Panc1 (cell line): ENCODE results near the gene TUBA3C.

Experiments
- POLR2AphosphoS5 ChIP-seq: IDR thresholded peaks from 2 replicates; pipeline ENCODE4 v1.6.1; 2012; ENCODE audit warnings: mild to moderate bottlenecking, low read depth, low read length, moderate library complexity
- TF ChIP-seq, protein P1 (sequence below): fragments of 450-650 bp; IDR thresholded peaks from 2 replicates; pipeline ENCODE4 v1.5.1; 2017; ENCODE audit warnings: mild to moderate bottlenecking

GRCh38 chr13:19159761-19160420 lies 21.7 kb downstream of the TUBA3C start:
- TF ChIP-seq, protein P1, sequence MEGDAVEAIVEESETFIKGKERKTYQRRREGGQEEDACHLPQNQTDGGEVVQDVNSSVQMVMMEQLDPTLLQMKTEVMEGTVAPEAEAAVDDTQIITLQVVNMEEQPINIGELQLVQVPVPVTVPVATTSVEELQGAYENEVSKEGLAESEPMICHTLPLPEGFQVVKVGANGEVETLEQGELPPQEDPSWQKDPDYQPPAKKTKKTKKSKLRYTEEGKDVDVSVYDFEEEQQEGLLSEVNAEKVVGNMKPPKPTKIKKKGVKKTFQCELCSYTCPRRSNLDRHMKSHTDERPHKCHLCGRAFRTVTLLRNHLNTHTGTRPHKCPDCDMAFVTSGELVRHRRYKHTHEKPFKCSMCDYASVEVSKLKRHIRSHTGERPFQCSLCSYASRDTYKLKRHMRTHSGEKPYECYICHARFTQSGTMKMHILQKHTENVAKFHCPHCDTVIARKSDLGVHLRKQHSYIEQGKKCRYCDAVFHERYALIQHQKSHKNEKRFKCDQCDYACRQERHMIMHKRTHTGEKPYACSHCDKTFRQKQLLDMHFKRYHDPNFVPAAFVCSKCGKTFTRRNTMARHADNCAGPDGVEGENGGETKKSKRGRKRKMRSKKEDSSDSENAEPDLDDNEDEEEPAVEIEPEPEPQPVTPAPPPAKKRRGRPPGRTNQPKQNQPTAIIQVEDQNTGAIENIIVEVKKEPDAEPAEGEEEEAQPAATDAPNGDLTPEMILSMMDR = no peak
- TF ChIP-seq POLR2AphosphoS5 = no peak
